Activated CD4-positive, alpha-beta memory T cell treated with anti-CD3 and anti-CD28 coated beads, Interleukin-2, amount 10 ng/mL, durations not matched to agents 7 days and 5 days (primary cell): ENCODE measurements around the gene PLCE1. TPM values are rescaled to one million over a fixed set of nuclear protein-coding genes. Genes with fewer than 3 reads are reported as not detected.

ENCODE experiments used
- CTCF ChIA-PET: fragments of 350-600 bp; sonication (Branson Sonifier 250); formaldehyde crosslinking; loops from one replicate; lab custom pipeline; 2021; ENCODE audit warnings: antibody characterized with exemption, inconsistent platforms; lab: Charles Lee
- POLR2A ChIA-PET: fragments of 350-600 bp; sonication (Branson Sonifier 250); formaldehyde crosslinking; loops from one replicate; lab custom pipeline; 2021; ENCODE audit warnings: antibody characterized with exemption; lab: Charles Lee
- DNase-seq: peaks from one replicate; pipeline ENCODE4 v3.0.0-alpha.2; 2020
- H3K27ac Mint-ChIP-seq: one replicate; pipeline ENCODE4 v1.8.0; 2021; ENCODE audit warnings: mild to moderate bottlenecking, mixed read lengths
- H3K27me3 Mint-ChIP-seq: one replicate; pipeline ENCODE4 v1.8.0; 2021; ENCODE audit warnings: mixed read lengths
- H3K36me3 Mint-ChIP-seq: one replicate; pipeline ENCODE4 v1.8.0; 2021; ENCODE audit warnings: low read depth, mixed read lengths
- H3K4me1 Mint-ChIP-seq: one replicate; pipeline ENCODE4 v1.8.0; 2021; ENCODE audit warnings: mixed read lengths
- H3K4me3 Mint-ChIP-seq: one replicate; pipeline ENCODE4 v1.8.0; 2021; ENCODE audit warnings: mild to moderate bottlenecking, mixed read lengths
- H3K9me3 Mint-ChIP-seq: one replicate; pipeline ENCODE4 v1.8.0; 2021; ENCODE audit warnings: mixed read lengths
- total RNA-seq, 2 experiments: library from RNA; stranded (reverse); gene quantifications; one replicate each; pipeline ENCODE4 v1.2.3, GENCODE V29; 2021

PLCE1 gene
- total RNA-seq, 2 experiments from 2014 or later: 0.03 to 0.08 TPM

GRCh38 chr10:94013331-94013760 is 19.6 kb downstream of the PLCE1 start:
- POLR2A ChIA-PET: no interaction called here
- H3K4me1 Mint-ChIP-seq: no peaks in the 10 kb centered on the region
- no peak overlapping the region for H3K4me3 Mint-ChIP-seq
- CTCF ChIA-PET: no interaction called here
- H3K27ac Mint-ChIP-seq: no peak overlapping the region
- DNase-seq: no peak
- peaks cover 2% of the 10 kb centered on the region for H3K27me3 Mint-ChIP-seq
- no peaks in the 10 kb centered on the region for H3K36me3 Mint-ChIP-seq
- no peaks in the 10 kb centered on the region for H3K9me3 Mint-ChIP-seq

- no peak overlapping the region for H3K4me3 Mint-ChIP-seq
- no peak for DNase-seq
- H3K27me3 Mint-ChIP-seq: peaks cover 2% of the 10 kb centered on the region
- H3K4me1 Mint-ChIP-seq: no peaks in the 10 kb centered on the region
- H3K9me3 Mint-ChIP-seq: no peaks in the 10 kb centered on the region
- CTCF ChIA-PET: no interaction called here
- POLR2A ChIA-PET: no interaction called here
- H3K27ac Mint-ChIP-seq: no peak overlapping the region
- H3K36me3 Mint-ChIP-seq: no peaks in the 10 kb centered on the region
Observed at GRCh38 chr10:94014304-94014703, 20.6 kb downstream of the PLCE1 start.

GRCh38 chr10:94016727-94017714 is 23.3 kb downstream of the PLCE1 start:
- POLR2A ChIA-PET: no interaction called here
- no peaks in the 10 kb centered on the region for H3K9me3 Mint-ChIP-seq
- no peaks in the 10 kb centered on the region for H3K4me1 Mint-ChIP-seq
- no peak overlapping the region for H3K4me3 Mint-ChIP-seq
- H3K27me3 Mint-ChIP-seq: peaks cover 2% of the 10 kb centered on the region
- H3K27ac Mint-ChIP-seq: no peak overlapping the region
- CTCF ChIA-PET: no interaction called here
- H3K36me3 Mint-ChIP-seq: no peaks in the 10 kb centered on the region
- DNase-seq: no peak

- CTCF ChIA-PET: no interaction called here
- H3K9me3 Mint-ChIP-seq: no peaks in the 10 kb centered on the region
Observed at GRCh38 chr10:94018107-94018506, 24.4 kb downstream of the PLCE1 start.

GRCh38 chr10:94023906-94024305 is 30.2 kb downstream of the PLCE1 start:
- CTCF ChIA-PET: no interaction called here
- Mint-ChIP-seq H3K4me3 (no peak overlapping the region), H3K4me1 (no peaks in the 10 kb centered on the region), H3K27ac (no peak overlapping the region), H3K36me3 (no peaks in the 10 kb centered on the region), H3K27me3 (no peaks in the 10 kb centered on the region), H3K9me3 (peaks cover 4% of the 10 kb centered on the region)
- POLR2A ChIA-PET: no interaction called here
- DNase-seq: no peak

More at GRCh38 chr10:94018107-94018506, 24.4 kb downstream of the PLCE1 start:
- H3K4me1 Mint-ChIP-seq: no peaks in the 10 kb centered on the region
- DNase-seq: no peak
- peaks cover 2% of the 10 kb centered on the region for H3K27me3 Mint-ChIP-seq
- no peak overlapping the region for H3K4me3 Mint-ChIP-seq
- H3K36me3 Mint-ChIP-seq: no peaks in the 10 kb centered on the region
- POLR2A ChIA-PET: no interaction called here
- H3K27ac Mint-ChIP-seq: no peak overlapping the region

GRCh38 chr10:94024407-94024806 is 30.7 kb downstream of the PLCE1 start:
- DNase-seq: no peak
- ChIA-PET POLR2A (no interaction called here), CTCF (no interaction called here)
- H3K4me3 Mint-ChIP-seq: no peak overlapping the region
- peaks cover 4% of the 10 kb centered on the region for H3K9me3 Mint-ChIP-seq
- no peaks in the 10 kb centered on the region for H3K27me3 Mint-ChIP-seq
- H3K27ac Mint-ChIP-seq: no peak overlapping the region
- H3K4me1 Mint-ChIP-seq: no peaks in the 10 kb centered on the region
- H3K36me3 Mint-ChIP-seq: no peaks in the 10 kb centered on the region

- ChIA-PET POLR2A (no interaction called here), CTCF (no interaction called here)
- Mint-ChIP-seq H3K4me1 (no peaks in the 10 kb centered on the region), H3K27me3 (no peaks in the 10 kb centered on the region), H3K36me3 (no peaks in the 10 kb centered on the region), H3K4me3 (no peak overlapping the region), H3K9me3 (peaks cover 8% of the 10 kb centered on the region), H3K27ac (no peak overlapping the region)
- DNase-seq: no peak
Observed at GRCh38 chr10:94025806-94026205, 32.1 kb downstream of the PLCE1 start.

GRCh38 chr10:94027197-94027596 is 33.5 kb downstream of the PLCE1 start:
- no peaks in the 10 kb centered on the region for H3K4me1 Mint-ChIP-seq
- DNase-seq: no peak
- no peaks in the 10 kb centered on the region for H3K36me3 Mint-ChIP-seq
- no peaks in the 10 kb centered on the region for H3K27me3 Mint-ChIP-seq
- H3K4me3 Mint-ChIP-seq: no peak overlapping the region
- no peak overlapping the region for H3K27ac Mint-ChIP-seq
- POLR2A ChIA-PET: no interaction called here
- CTCF ChIA-PET: no interaction called here
- H3K9me3 Mint-ChIP-seq: peaks cover 8% of the 10 kb centered on the region

- Mint-ChIP-seq H3K9me3 (peaks cover 8% of the 10 kb centered on the region), H3K27me3 (no peaks in the 10 kb centered on the region), H3K27ac (no peak overlapping the region), H3K4me3 (no peak overlapping the region), H3K4me1 (no peaks in the 10 kb centered on the region), H3K36me3 (no peaks in the 10 kb centered on the region)
- ChIA-PET POLR2A (no interaction called here), CTCF (no interaction called here)
- no peak for DNase-seq
Observed at GRCh38 chr10:94029955-94030354, 36.2 kb downstream of the PLCE1 start.

- ChIA-PET POLR2A (no interaction called here), CTCF (no interaction called here)
- Mint-ChIP-seq H3K36me3 (no peaks in the 10 kb centered on the region), H3K27me3 (no peaks in the 10 kb centered on the region), H3K4me3 (no peak overlapping the region), H3K4me1 (no peaks in the 10 kb centered on the region), H3K9me3 (no peaks in the 10 kb centered on the region), H3K27ac (no peak overlapping the region)
- no peak for DNase-seq
Observed at GRCh38 chr10:94035982-94036765, 42.4 kb downstream of the PLCE1 start.

- POLR2A ChIA-PET: no interaction called here
- Mint-ChIP-seq H3K4me1 (no peaks in the 10 kb centered on the region), H3K36me3 (no peaks in the 10 kb centered on the region), H3K27me3 (no peaks in the 10 kb centered on the region), H3K9me3 (no peaks in the 10 kb centered on the region), H3K4me3 (no peak overlapping the region), H3K27ac (no peak overlapping the region)
- DNase-seq: no peak
- CTCF ChIA-PET: no interaction called here
Observed at GRCh38 chr10:94036766-94037033, 43.0 kb downstream of the PLCE1 start.

- no peaks in the 10 kb centered on the region for H3K4me1 Mint-ChIP-seq
- no peak overlapping the region for H3K27ac Mint-ChIP-seq
- H3K36me3 Mint-ChIP-seq: no peaks in the 10 kb centered on the region
- POLR2A ChIA-PET: no interaction called here
- CTCF ChIA-PET: no interaction called here
- no peaks in the 10 kb centered on the region for H3K9me3 Mint-ChIP-seq
- H3K27me3 Mint-ChIP-seq: no peaks in the 10 kb centered on the region
- no peak overlapping the region for H3K4me3 Mint-ChIP-seq
- DNase-seq: no peak
Observed at GRCh38 chr10:94037286-94037685, 43.6 kb downstream of the PLCE1 start.

GRCh38 chr10:94038024-94038423 is 44.3 kb downstream of the PLCE1 start:
- ChIA-PET POLR2A (no interaction called here), CTCF (no interaction called here)
- H3K36me3 Mint-ChIP-seq: no peaks in the 10 kb centered on the region
- no peak overlapping the region for H3K4me3 Mint-ChIP-seq
- H3K9me3 Mint-ChIP-seq: no peaks in the 10 kb centered on the region
- H3K27me3 Mint-ChIP-seq: no peaks in the 10 kb centered on the region
- H3K27ac Mint-ChIP-seq: no peak overlapping the region
- H3K4me1 Mint-ChIP-seq: no peaks in the 10 kb centered on the region
- no peak for DNase-seq
